Left ventricle myocardium inferior (tissue), 1 donor: ENCODE data around the gene NBPF3. TPM values are rescaled to one million over a fixed set of nuclear protein-coding genes. Genes with fewer than 3 reads are reported as not detected.
A peak's percentile ranks its signal among the peaks of the same experiment; 100 is the strongest.
"Not testable (repeated sequence)": the region's sequence is repeated elsewhere in the genome, so short reads cannot be mapped to it uniquely, and the experiment has no call there.

ENCODE experiments used
- DNase-seq: peaks from one replicate; pipeline ENCODE4 v3.0.0-alpha.2; 2020
- H3K27ac ChIP-seq: fragments of 200-600 bp; replicated peaks from 2 replicates; pipeline ENCODE4 v1.8.0; 2021
- H3K27me3 ChIP-seq: fragments of 200-600 bp; 2 replicates; pipeline ENCODE4 v1.8.0; 2021; ENCODE audit warnings: low read depth
- H3K36me3 ChIP-seq: fragments of 200-600 bp; 2 replicates; pipeline ENCODE4 v1.8.0; 2021
- H3K4me1 ChIP-seq: fragments of 200-600 bp; 2 replicates; pipeline ENCODE4 v1.8.0; 2021
- H3K4me3 ChIP-seq: fragments of 200-600 bp; 2 replicates; pipeline ENCODE4 v1.8.0; 2021; ENCODE audit warnings: mild to moderate bottlenecking, moderate library complexity
- H3K9me3 ChIP-seq: fragments of 200-600 bp; replicated peaks from 2 replicates; pipeline ENCODE4 v1.8.0; 2021
- intact Hi-C: fragments of 100-400 bp; cut with micrococcal nuclease; formaldehyde crosslinking; loops from one replicate; pipeline ENCODE4 v1.11.0; 2022
- total RNA-seq: library from RNA; stranded (reverse); fragmentation: NEBNext Ultra II Directional; extraction: Animal tissue kit (Norgen Biotek cat#: 25700); gene quantifications from one replicate; pipeline ENCODE4 v1.2.1, GENCODE V29; 2021
- TF ChIP-seq, protein P1 (sequence below): fragments of 200-600 bp; IDR thresholded peaks from 2 replicates; pipeline ENCODE4 v1.8.0; 2021; ENCODE audit warnings: antibody characterized with exemption, mild to moderate bottlenecking, borderline replicate concordance
- donor health status: DM: no; HTN: yes; CAD: no; lungs with severe emphysema.

NBPF3 gene
- total RNA-seq, 1 donor from 2014 or later = 5.1 TPM

- no peak for DNase-seq
- H3K27ac ChIP-seq = peak overlapping the region; percentile 64
- intact Hi-C loops = no loop called here
These were observed 604 bp upstream of the NBPF3 start for GRCh38 chr1:21439345-21439720.

GRCh38 chr1:21440630-21441125, 741 bp downstream of the NBPF3 start:
- DNase-seq, H3K9me3 ChIP-seq, H3K36me3 ChIP-seq, intact Hi-C loops, H3K27ac ChIP-seq: not testable (repeated sequence)
- Histone ChIP-seq H3K27me3 (peaks cover 10% of the 10 kb centered on the region), H3K4me3 (peak overlapping the region; percentile 87), H3K4me1 (peaks cover 27% of the 10 kb centered on the region)

More at GRCh38 chr1:21439345-21439720, 604 bp upstream of the NBPF3 start:
- H3K4me1 ChIP-seq = peaks cover 27% of the 10 kb centered on the region
- TF ChIP-seq, protein P1, sequence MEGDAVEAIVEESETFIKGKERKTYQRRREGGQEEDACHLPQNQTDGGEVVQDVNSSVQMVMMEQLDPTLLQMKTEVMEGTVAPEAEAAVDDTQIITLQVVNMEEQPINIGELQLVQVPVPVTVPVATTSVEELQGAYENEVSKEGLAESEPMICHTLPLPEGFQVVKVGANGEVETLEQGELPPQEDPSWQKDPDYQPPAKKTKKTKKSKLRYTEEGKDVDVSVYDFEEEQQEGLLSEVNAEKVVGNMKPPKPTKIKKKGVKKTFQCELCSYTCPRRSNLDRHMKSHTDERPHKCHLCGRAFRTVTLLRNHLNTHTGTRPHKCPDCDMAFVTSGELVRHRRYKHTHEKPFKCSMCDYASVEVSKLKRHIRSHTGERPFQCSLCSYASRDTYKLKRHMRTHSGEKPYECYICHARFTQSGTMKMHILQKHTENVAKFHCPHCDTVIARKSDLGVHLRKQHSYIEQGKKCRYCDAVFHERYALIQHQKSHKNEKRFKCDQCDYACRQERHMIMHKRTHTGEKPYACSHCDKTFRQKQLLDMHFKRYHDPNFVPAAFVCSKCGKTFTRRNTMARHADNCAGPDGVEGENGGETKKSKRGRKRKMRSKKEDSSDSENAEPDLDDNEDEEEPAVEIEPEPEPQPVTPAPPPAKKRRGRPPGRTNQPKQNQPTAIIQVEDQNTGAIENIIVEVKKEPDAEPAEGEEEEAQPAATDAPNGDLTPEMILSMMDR = no peak
- H3K9me3 ChIP-seq = no peaks in the 10 kb centered on the region
- H3K36me3 ChIP-seq = no peaks in the 10 kb centered on the region
- peaks cover 13% of the 10 kb centered on the region for H3K27me3 ChIP-seq
- H3K4me3 ChIP-seq = peak overlapping the region; percentile 87

GRCh38 chr1:21446647-21447046, 6.7 kb downstream of the NBPF3 start:
- H3K27ac ChIP-seq, intact Hi-C loops, DNase-seq, H3K4me3 ChIP-seq, H3K36me3 ChIP-seq, H3K9me3 ChIP-seq, H3K4me1 ChIP-seq, H3K27me3 ChIP-seq: not testable (repeated sequence)

- intact Hi-C loops = no loop called here
- DNase-seq = no peak
- TF ChIP-seq, protein P1 = no peak
These were observed 7.4 kb downstream of the NBPF3 start for GRCh38 chr1:21447311-21447710.

DNA sequence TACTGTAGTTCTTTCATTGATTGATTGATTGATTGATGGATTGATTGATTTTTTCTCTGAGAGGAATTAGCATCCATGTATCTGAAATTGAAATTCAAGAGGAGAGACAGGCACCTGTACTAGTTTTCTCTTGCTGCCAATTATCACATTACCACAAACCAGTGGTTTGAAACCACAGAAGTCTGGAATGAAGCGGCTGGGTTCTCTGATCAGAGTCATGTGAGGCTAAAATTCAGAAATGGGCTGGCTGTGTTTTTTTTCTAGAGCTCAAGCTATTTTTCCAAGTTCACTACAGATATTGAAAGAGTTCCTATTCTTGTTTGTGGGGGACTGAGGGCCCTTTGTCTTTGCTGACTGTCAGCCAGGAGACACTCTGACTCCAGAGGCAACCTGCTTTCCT, 10.0 kb downstream of the NBPF3 start:
- intact Hi-C loops = no loop called here
- Histone ChIP-seq H3K9me3 (no peaks in the 10 kb centered on the region), H3K27ac (no peak overlapping the region), H3K4me1 (no peaks in the 10 kb centered on the region), H3K27me3 (no peaks in the 10 kb centered on the region), H3K36me3 (peaks cover 8% of the 10 kb centered on the region), H3K4me3 (no peak overlapping the region)
- TF ChIP-seq, protein P1 = no peak
- no peak for DNase-seq

More at GRCh38 chr1:21447311-21447710, 7.4 kb downstream of the NBPF3 start:
- no peak overlapping the region for H3K27ac ChIP-seq
- H3K27me3 ChIP-seq = no peaks in the 10 kb centered on the region
- no peak overlapping the region for H3K4me3 ChIP-seq
- H3K4me1 ChIP-seq = no peaks in the 10 kb centered on the region
- H3K9me3 ChIP-seq = no peaks in the 10 kb centered on the region
- peaks cover 8% of the 10 kb centered on the region for H3K36me3 ChIP-seq

DNA sequence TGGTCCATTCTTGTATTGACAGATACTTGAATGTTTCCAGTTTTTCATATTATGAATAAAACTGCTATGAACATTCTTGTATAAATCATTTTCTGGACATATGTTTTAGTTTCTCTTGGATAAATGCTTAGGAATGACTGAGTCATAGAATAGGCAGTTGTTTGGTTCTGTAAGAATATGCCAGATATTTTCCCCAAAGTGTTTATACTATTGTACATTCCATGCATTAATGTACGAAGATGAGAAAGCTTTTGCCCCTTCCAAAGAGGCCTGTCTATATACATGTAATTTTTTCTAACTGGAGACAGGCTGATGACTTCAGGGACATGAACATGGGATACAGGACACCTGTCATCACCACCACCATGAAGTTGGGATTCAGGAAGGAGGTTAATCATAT, 11.3 kb downstream of the NBPF3 start:
- Histone ChIP-seq H3K4me3 (no peak overlapping the region), H3K27ac (no peak overlapping the region), H3K4me1 (no peaks in the 10 kb centered on the region), H3K27me3 (no peaks in the 10 kb centered on the region), H3K9me3 (no peaks in the 10 kb centered on the region), H3K36me3 (no peaks in the 10 kb centered on the region)
- DNase-seq = no peak
- intact Hi-C loops = no loop called here
- TF ChIP-seq, protein P1 = no peak
